ENCODE results near the gene EHD1. TPM values are rescaled to one million over a fixed set of nuclear protein-coding genes. Genes with fewer than 3 reads are reported as not detected.

The EHD1 gene
- total and polyA plus RNA-seq, 9 of the 15 experiments (the other 6 are each of a cell fraction or from before 2014, with no cell fraction given) = 0.46 to 65.0 (median 16.4) TPM

GRCh38 chr11:64842851-64843685, 35.4 kb downstream of the EHD1 start (continued):
- TF ChIP-seq HDAC8 (tag; IDR thresholded peaks at IDR 0.05) (no peak), ZBTB34 (CRISPR knock-in tag; IDR thresholded peaks at IDR 0.05) (no peak), ZNF41 (CRISPR knock-in tag; conservative IDR thresholded peaks at IDR 0.05) (no peak), CHAMP1 (IDR thresholded peaks at IDR 0.05) (no peak), HMBOX1 (IDR thresholded peaks at IDR 0.05) (no peak), NR2C2 (CRISPR knock-in tag; IDR thresholded peaks at IDR 0.05) (no peak; the same call in 1 of the 2 replicates), NR2C2 (tag; IDR thresholded peaks at IDR 0.05) (no peak), ARID1B (IDR thresholded peaks at IDR 0.05) (peak; percentile 57), ZBED1 (IDR thresholded peaks at IDR 0.05) (no peak), BCL6 (CRISPR knock-in tag; IDR thresholded peaks at IDR 0.05) (no peak), XRCC5 (IDR thresholded peaks at IDR 0.05; ENCODE audit: low read depth, low read length) (no peak), ZEB2 (IDR thresholded peaks at IDR 0.05) (no peak), CUX1 (CRISPR knock-in tag; IDR thresholded peaks at IDR 0.05) (no peak), KDM5B (IDR thresholded peaks at IDR 0.05; ENCODE audit: insufficient replicate concordance, low read depth, low read length) (peak; percentile 33), TARDBP (IDR thresholded peaks at IDR 0.05) (no peak), MCM2 (IDR thresholded peaks at IDR 0.05; ENCODE audit: low read depth) (no peak), ZNF408 (CRISPR knock-in tag; IDR thresholded peaks at IDR 0.05; ENCODE audit: low read depth) (no peak), PHTF2 (CRISPR knock-in tag; IDR thresholded peaks at IDR 0.05) (no peak), WHSC1 (IDR thresholded peaks at IDR 0.05; ENCODE audit: low read length) (no peak), C11orf30 (IDR thresholded peaks at IDR 0.05; ENCODE audit: low read depth) (no peak)

Data from K562 (cell line).